HepG2 (cell line): Measurements from ENCODE around the gene CTDSP1. TPM values are rescaled to one million over a fixed set of nuclear protein-coding genes. Genes with fewer than 3 reads are reported as not detected.

Experiments used
- CEBPG ChIP-seq: IDR thresholded peaks from 2 replicates; pipeline ENCODE4 v1.6.1; 2016
- DNMT3B ChIP-seq: conservative IDR thresholded peaks from 2 replicates; pipeline ENCODE4 v1.6.1; 2016; ENCODE audit warnings: missing biosample characterization, control low read depth
- GLMP ChIP-seq: sonication (generic); formaldehyde crosslinking; IDR thresholded peaks from 2 replicates; pipeline ENCODE4 v1.9.0; 2021; ENCODE audit warnings: missing genetic modification reagents, mild to moderate bottlenecking, borderline replicate concordance
- GMEB2 ChIP-seq: IDR thresholded peaks from 2 replicates; pipeline ENCODE4 v1.6.1; 2016; ENCODE audit warnings: missing biosample characterization, missing genetic modification reagents, low read depth
- HOMEZ ChIP-seq: IDR thresholded peaks from 2 replicates; pipeline ENCODE4 v1.6.1; 2016; ENCODE audit warnings: low read depth
- HOXA7 ChIP-seq: sonication (generic); formaldehyde crosslinking; IDR thresholded peaks from 2 replicates; pipeline ENCODE4 v1.8.1; 2022; ENCODE audit warnings: mild to moderate bottlenecking, missing genetic modification reagents, moderate library complexity
- MATR3 ChIP-seq: sonication (generic); formaldehyde crosslinking; IDR thresholded peaks from 2 replicates; pipeline ENCODE4 v1.4.0; 2020; ENCODE audit warnings: missing genetic modification reagents
- MBD4 ChIP-seq: IDR thresholded peaks from 2 replicates; pipeline ENCODE4 v1.6.1; 2012; ENCODE audit warnings: low read length, inconsistent platforms, borderline replicate concordance
- STAT6 ChIP-seq: sonication (generic); formaldehyde crosslinking; IDR thresholded peaks from 2 replicates; pipeline ENCODE4 v1.4.0; 2020; ENCODE audit warnings: missing genetic modification reagents, mild to moderate bottlenecking, borderline replicate concordance
- YY1 ChIP-seq: IDR thresholded peaks from 2 replicates; pipeline ENCODE4 v1.6.1; 2011; ENCODE audit warnings: low read length, low read depth, moderate library complexity, mild to moderate bottlenecking; ENCODE audit not compliant: insufficient read depth, insufficient replicate concordance
- ZFAT ChIP-seq: sonication (generic); formaldehyde crosslinking; conservative IDR thresholded peaks from 2 replicates; pipeline ENCODE4 v1.8.1; 2023; ENCODE audit warnings: missing genetic modification reagents, inconsistent platforms
- ZHX2 ChIP-seq, 2 experiments: sonication (generic) in 1 of 2; formaldehyde crosslinking in 1 of 2; IDR thresholded peaks; 2 replicates each; pipeline versions ENCODE4 v1.6.1 to v1.9.0; 2014 to 2022; ENCODE audit warnings: antibody characterized with exemption in 1 of 2, borderline replicate concordance in 1 of 2, inconsistent platforms in 1 of 2, low read depth in 1 of 2, missing genetic modification reagents in 1 of 2
- ZNF329 ChIP-seq: sonication (generic); formaldehyde crosslinking; IDR thresholded peaks from 2 replicates; pipeline ENCODE4 v1.9.0; 2021; ENCODE audit warnings: low read depth, mild to moderate bottlenecking, missing genetic modification reagents
- ZNF331 ChIP-seq: sonication (generic); formaldehyde crosslinking; IDR thresholded peaks from 2 replicates; pipeline ENCODE4 v1.4.0; 2020; ENCODE audit warnings: missing genetic modification reagents
- ZNF430 ChIP-seq: sonication (generic); formaldehyde crosslinking; IDR thresholded peaks from 2 replicates; pipeline ENCODE4 v1.9.0; 2021; ENCODE audit warnings: mild to moderate bottlenecking, missing genetic modification reagents
- ZNF660 ChIP-seq: sonication (generic); formaldehyde crosslinking; IDR thresholded peaks from 2 replicates; pipeline ENCODE4 v1.5.1; 2020; ENCODE audit warnings: mild to moderate bottlenecking, low read depth, missing genetic modification reagents, borderline replicate concordance
- polyA plus RNA-seq, 8 experiments: library from polyadenylated mRNA; depleted of rRNA in 3 of 8; stranded (reverse) in 7 of 8; unstranded in 1 of 8; fragments of >200 nt; fragmentation: Illumina TruSeq in 4 of 8; extraction: Trizol in 4 of 8; gene quantifications; 2 replicates each; pipeline versions ENCODE4 v1.2.1 to v1.2.3, GENCODE V29; 2011 to 2016; ENCODE audit warnings: low read depth in 4 of 8, missing spikeins in 1 of 8, mixed read lengths in 1 of 8; ENCODE audit not compliant: insufficient read depth in 1 of 8
- total RNA-seq, 5 experiments: library from RNA; depleted of rRNA; stranded (reverse); fragments of >200 nt; fragmentation: Illumina TruSeq; extraction: Trizol; gene quantifications; 2 replicates each; pipeline ENCODE4 v1.2.3, GENCODE V29; 2016; ENCODE audit warnings: low read depth in 1 of 5

CTDSP1 gene
- total and polyA plus RNA-seq, 2 of the 13 experiments (the other 11 are each of a cell fraction or from before 2014, with no cell fraction given), result 91.0 to 268 TPM

GRCh38 chr2:218397820-218398436 lies 1.7 kb upstream of the CTDSP1 start (continued):
- peak; percentile 51; the same call in 1 of the 2 replicates for TF ChIP-seq ZHX2 (IDR thresholded peaks at IDR 0.05; ENCODE audit: low read depth)
- no peak; the same call in 1 of the 2 replicates for TF ChIP-seq ZHX2 (CRISPR knock-in tag; IDR thresholded peaks at IDR 0.05; ENCODE audit: borderline replicate concordance)
- TF ChIP-seq STAT6, result no peak
- TF ChIP-seq ZNF329, result no peak
- no peak for TF ChIP-seq MBD4
- no peak for TF ChIP-seq GMEB2 (CRISPR knock-in tag)
- peak; percentile 20 for TF ChIP-seq YY1
- no peak for TF ChIP-seq ZFAT (CRISPR knock-in tag)
- no peak; the same call in 1 of the 2 replicates for TF ChIP-seq CEBPG (CRISPR knock-in tag)
- no peak for TF ChIP-seq GLMP (CRISPR knock-in tag)
- peak; percentile 84 for TF ChIP-seq ZNF430 (CRISPR knock-in tag)
- no peak for TF ChIP-seq HOXA7 (CRISPR knock-in tag)
- TF ChIP-seq ZNF660 (CRISPR knock-in tag), result no peak; the same call in 1 of the 2 replicates
- TF ChIP-seq ZNF331 (CRISPR knock-in tag), result peak; percentile 62
- 0 out of 2 replicates have a peak, but pooled peaks have one; percentile 10 for TF ChIP-seq HOMEZ (CRISPR knock-in tag)
- peak; percentile 80; the same call in 1 of the 2 replicates for TF ChIP-seq DNMT3B (CRISPR knock-in tag)
- no peak for TF ChIP-seq MATR3 (CRISPR knock-in tag)
